HepG2 (cell line): ENCODE results near the gene KIF2C. TPM values are rescaled to one million over a fixed set of nuclear protein-coding genes. Genes with fewer than 3 reads are reported as not detected.

Source experiments
- BHLHE40 ChIP-seq: IDR thresholded peaks from 2 replicates; pipeline ENCODE4 v1.6.1; 2011; ENCODE audit warnings: low read length, improper control_type of control experiment
- CSRNP2 ChIP-seq: sonication (generic); formaldehyde crosslinking; conservative IDR thresholded peaks from 2 replicates; pipeline ENCODE4 v1.8.0; 2022; ENCODE audit warnings: low read depth, missing genetic modification reagents
- HDAC1 ChIP-seq: sonication (generic); formaldehyde crosslinking; IDR thresholded peaks from 2 replicates; pipeline ENCODE4 v1.5.1; 2020; ENCODE audit warnings: mild to moderate bottlenecking, missing genetic modification reagents
- HMG20A ChIP-seq: IDR thresholded peaks from 2 replicates; pipeline ENCODE4 v1.6.1; 2016; ENCODE audit warnings: borderline replicate concordance
- HNRNPH1 ChIP-seq: fragments of 200-400 bp; formaldehyde crosslinking; optimal IDR thresholded peaks from 2 replicates; pipeline ENCODE3; 2017; ENCODE audit warnings: mild to moderate bottlenecking, low read depth, low read length
- JUNB ChIP-seq: sonication (generic); formaldehyde crosslinking; IDR thresholded peaks from 2 replicates; pipeline ENCODE4 v1.8.0; 2022; ENCODE audit warnings: missing genetic modification reagents, mild to moderate bottlenecking, borderline replicate concordance
- KLF12 ChIP-seq: sonication (generic); formaldehyde crosslinking; IDR thresholded peaks from 2 replicates; pipeline ENCODE4 v1.4.0; 2020; ENCODE audit warnings: missing genetic modification reagents, borderline replicate concordance
- MTF1 ChIP-seq: sonication (generic); formaldehyde crosslinking; IDR thresholded peaks from 2 replicates; pipeline ENCODE4 v1.5.0; 2020; ENCODE audit warnings: missing genetic modification reagents
- MXI1 ChIP-seq: IDR thresholded peaks from 3 replicates; pipeline ENCODE4 v1.6.1; 2012; ENCODE audit warnings: low read depth, low read length, inconsistent platforms, borderline replicate concordance
- NCOA1 ChIP-seq: sonication (generic); formaldehyde crosslinking; IDR thresholded peaks from 2 replicates; pipeline ENCODE4 v1.9.0; 2021; ENCODE audit warnings: missing genetic modification reagents
- NFRKB ChIP-seq: fragments of 450-650 bp; IDR thresholded peaks from 2 replicates; pipeline ENCODE4 v1.6.1; 2017
- POGK ChIP-seq: sonication (generic); formaldehyde crosslinking; conservative IDR thresholded peaks from 2 replicates; pipeline ENCODE4 v1.8.0; 2022; ENCODE audit warnings: mild to moderate bottlenecking, moderate library complexity, missing genetic modification reagents
- REL ChIP-seq: sonication (generic); formaldehyde crosslinking; conservative IDR thresholded peaks from 2 replicates; pipeline ENCODE4 v1.8.0; 2022; ENCODE audit warnings: mild to moderate bottlenecking, missing genetic modification reagents, moderate library complexity
- SIX4 ChIP-seq: sonication (generic); formaldehyde crosslinking; IDR thresholded peaks from 2 replicates; pipeline ENCODE4 v1.4.0; 2020; ENCODE audit warnings: missing genetic modification reagents
- STAT6 ChIP-seq: sonication (generic); formaldehyde crosslinking; IDR thresholded peaks from 2 replicates; pipeline ENCODE4 v1.4.0; 2020; ENCODE audit warnings: missing genetic modification reagents, mild to moderate bottlenecking, borderline replicate concordance
- ZBTB3 ChIP-seq: sonication (generic); formaldehyde crosslinking; IDR thresholded peaks from 2 replicates; pipeline ENCODE4 v1.4.0; 2020; ENCODE audit warnings: low read depth, mild to moderate bottlenecking, moderate library complexity, missing genetic modification reagents, borderline replicate concordance
- ZEB1 ChIP-seq: IDR thresholded peaks from 2 replicates; pipeline ENCODE4 v1.6.1; 2012; ENCODE audit warnings: mild to moderate bottlenecking, low read depth, inconsistent platforms; ENCODE audit not compliant: insufficient replicate concordance
- ZFY ChIP-seq: sonication (generic); formaldehyde crosslinking; IDR thresholded peaks from 2 replicates; pipeline ENCODE4 v1.4.0; 2020; ENCODE audit warnings: missing genetic modification reagents
- ZMAT3 ChIP-seq: sonication (generic); formaldehyde crosslinking; conservative IDR thresholded peaks from 2 replicates; pipeline ENCODE4 v1.7.0; 2021; ENCODE audit warnings: missing genetic modification reagents
- ZMYM2 ChIP-seq: sonication (generic); formaldehyde crosslinking; IDR thresholded peaks from 2 replicates; pipeline ENCODE4 v1.8.0; 2022; ENCODE audit warnings: mild to moderate bottlenecking, missing genetic modification reagents
- ZNF225 ChIP-seq: sonication (generic); formaldehyde crosslinking; IDR thresholded peaks from 2 replicates; pipeline ENCODE4 v1.4.0; 2020; ENCODE audit warnings: mild to moderate bottlenecking, missing genetic modification reagents
- ZNF260 ChIP-seq: sonication (generic); formaldehyde crosslinking; IDR thresholded peaks from 2 replicates; pipeline ENCODE4 v1.4.0; 2020; ENCODE audit warnings: missing genetic modification reagents, low read depth, mild to moderate bottlenecking, borderline replicate concordance
- ZNF354B ChIP-seq: sonication (generic); formaldehyde crosslinking; IDR thresholded peaks from 2 replicates; pipeline ENCODE4 v1.8.0; 2022; ENCODE audit warnings: mild to moderate bottlenecking, missing genetic modification reagents
- ZNF441 ChIP-seq: sonication (generic); formaldehyde crosslinking; IDR thresholded peaks from 2 replicates; pipeline ENCODE4 v1.7.0; 2021; ENCODE audit warnings: missing genetic modification reagents, borderline replicate concordance
- ZNF644 ChIP-seq: IDR thresholded peaks from 2 replicates; pipeline ENCODE4 v1.6.1; 2016; ENCODE audit warnings: low read depth
- ZNF777 ChIP-seq: sonication (generic); formaldehyde crosslinking; IDR thresholded peaks from 2 replicates; pipeline ENCODE4 v1.4.0; 2020; ENCODE audit warnings: missing genetic modification reagents
- polyA plus RNA-seq, 8 experiments: library from polyadenylated mRNA; depleted of rRNA in 3 of 8; stranded (reverse) in 7 of 8; unstranded in 1 of 8; fragments of >200 nt; fragmentation: Illumina TruSeq in 4 of 8; extraction: Trizol in 4 of 8; gene quantifications; 2 replicates each; pipeline versions ENCODE4 v1.2.1 to v1.2.3, GENCODE V29; 2011 to 2016; ENCODE audit warnings: low read depth in 4 of 8, missing spikeins in 1 of 8, mixed read lengths in 1 of 8; ENCODE audit not compliant: insufficient read depth in 1 of 8
- total RNA-seq, 5 experiments: library from RNA; depleted of rRNA; stranded (reverse); fragments of >200 nt; fragmentation: Illumina TruSeq; extraction: Trizol; gene quantifications; 2 replicates each; pipeline ENCODE4 v1.2.3, GENCODE V29; 2016; ENCODE audit warnings: low read depth in 1 of 5

The KIF2C gene
- total and polyA plus RNA-seq, 2 of the 13 experiments (the other 11 are each of a cell fraction or from before 2014, with no cell fraction given): 29.7 to 53.7 TPM

- TF ChIP-seq ZEB1 (peak; percentile 84), HNRNPH1 (peak; percentile 99), ZNF260 (CRISPR knock-in tag) (no peak), ZNF225 (no peak), MTF1 (0 out of 2 replicates have a peak, but pooled peaks have one; percentile 26), KLF12 (CRISPR knock-in tag) (no peak), ZMYM2 (CRISPR knock-in tag) (0 out of 2 replicates have a peak, but pooled peaks have one; percentile 17), HMG20A (CRISPR knock-in tag) (no peak; the same call in 1 of the 2 replicates), NFRKB (no peak), ZNF777 (CRISPR knock-in tag) (no peak), CSRNP2 (CRISPR knock-in tag) (no peak), HDAC1 (CRISPR knock-in tag) (no peak), ZNF441 (CRISPR knock-in tag) (no peak), NCOA1 (CRISPR knock-in tag) (no peak), ZMAT3 (CRISPR knock-in tag) (no peak), POGK (0 out of 2 replicates have a peak, but pooled peaks have one; percentile 54), ZNF354B (CRISPR knock-in tag) (no peak), JUNB (CRISPR knock-in tag) (peak; percentile 87), STAT6 (peak; percentile 95), MXI1 (peak; percentile 61; the same call in 2 of the 3 replicates), ZBTB3 (CRISPR knock-in tag) (no peak), SIX4 (CRISPR knock-in tag) (peak; percentile 73; the same call in 1 of the 2 replicates), BHLHE40 (no peak), ZFY (CRISPR knock-in tag) (no peak; the same call in none of the 2 replicates), ZNF644 (CRISPR knock-in tag) (no peak; the same call in 1 of the 2 replicates), REL (CRISPR knock-in tag) (no peak)
Measured at GRCh38 chr1:44721485-44722361, 17.9 kb upstream of the KIF2C start (continued).
